Lower leg skin (tissue), 4 donors: ENCODE results near the gene TACSTD2. TPM values are rescaled to one million over a fixed set of nuclear protein-coding genes. Genes with fewer than 3 reads are reported as not detected.

Source experiments
- DNase-seq, 2 donors: peaks; one replicate each; pipeline ENCODE4 v3.0.0-alpha.2; 2019; ENCODE audit warnings: low spot score in 2 of 2
- H3K4me3 ChIP-seq: fragments of 200-600 bp; sonication (generic); 2 replicates; pipeline ENCODE4 v1.5.1; 2017; ENCODE audit warnings: mild to moderate bottlenecking, low read depth; ENCODE audit not compliant: poor library complexity, severe bottlenecking
- POLR2A ChIP-seq, 2 donors: fragments of 450-650 bp; IDR thresholded peaks; one replicate each; pipeline ENCODE4 v1.6.1; 2016 to 2017; ENCODE audit warnings: antibody characterized with exemption in 2 of 2, mild to moderate bottlenecking in 1 of 2, moderate library complexity in 1 of 2
- WGBS, 2 donors: methylation state at CpG; one replicate each; pipeline ENCODE4 v1.1.5; 2018; 5-methylcytosine and 5-hydroxymethylcytosine counted together
- intact Hi-C: fragments of 100-400 bp; cut with DNase I; formaldehyde crosslinking; loops from one replicate; pipeline ENCODE4 v1.15.0; 2023; ENCODE audit warnings: low total_unique reads
- total RNA-seq, 4 donors: library from RNA; depleted of rRNA; stranded (reverse); fragments of >200 nt; gene quantifications; one replicate each; pipeline ENCODE4 v1.1.0, GENCODE V29; 2016
- TF ChIP-seq, protein P1 (sequence below), 3 donors: fragments of 450-650 bp; IDR thresholded peaks; one replicate each; pipeline ENCODE4 v1.5.1; 2016; ENCODE audit warnings: antibody characterized with exemption in 3 of 3, mild to moderate bottlenecking in 3 of 3, moderate library complexity in 2 of 3

The TACSTD2 gene
- total RNA-seq, 4 donors from 2014 or later, result 672 to 1,075 (median 946) TPM

DNA sequence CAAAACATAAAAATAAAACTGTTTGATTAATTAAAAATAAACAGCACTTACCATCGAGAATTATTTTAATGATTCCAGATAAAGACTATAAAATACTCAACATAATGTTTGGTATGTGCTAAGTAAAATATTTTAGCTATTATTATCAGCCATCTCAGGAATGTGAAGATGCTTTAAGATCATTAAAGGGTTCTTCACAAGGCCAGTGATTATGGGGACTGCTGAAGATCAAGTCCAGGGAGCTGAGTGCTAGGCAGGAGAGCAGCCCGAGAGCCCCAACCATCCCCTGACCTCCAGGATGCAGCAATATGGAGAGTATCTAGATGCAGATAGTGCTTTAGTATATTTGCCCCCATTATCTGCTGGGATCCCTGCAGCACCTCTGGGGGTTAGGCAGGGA lies 4.6 kb upstream of the TACSTD2 start:
- intact Hi-C loops, result no loop called here
- no peak for DNase-seq
- TF ChIP-seq, protein P1, sequence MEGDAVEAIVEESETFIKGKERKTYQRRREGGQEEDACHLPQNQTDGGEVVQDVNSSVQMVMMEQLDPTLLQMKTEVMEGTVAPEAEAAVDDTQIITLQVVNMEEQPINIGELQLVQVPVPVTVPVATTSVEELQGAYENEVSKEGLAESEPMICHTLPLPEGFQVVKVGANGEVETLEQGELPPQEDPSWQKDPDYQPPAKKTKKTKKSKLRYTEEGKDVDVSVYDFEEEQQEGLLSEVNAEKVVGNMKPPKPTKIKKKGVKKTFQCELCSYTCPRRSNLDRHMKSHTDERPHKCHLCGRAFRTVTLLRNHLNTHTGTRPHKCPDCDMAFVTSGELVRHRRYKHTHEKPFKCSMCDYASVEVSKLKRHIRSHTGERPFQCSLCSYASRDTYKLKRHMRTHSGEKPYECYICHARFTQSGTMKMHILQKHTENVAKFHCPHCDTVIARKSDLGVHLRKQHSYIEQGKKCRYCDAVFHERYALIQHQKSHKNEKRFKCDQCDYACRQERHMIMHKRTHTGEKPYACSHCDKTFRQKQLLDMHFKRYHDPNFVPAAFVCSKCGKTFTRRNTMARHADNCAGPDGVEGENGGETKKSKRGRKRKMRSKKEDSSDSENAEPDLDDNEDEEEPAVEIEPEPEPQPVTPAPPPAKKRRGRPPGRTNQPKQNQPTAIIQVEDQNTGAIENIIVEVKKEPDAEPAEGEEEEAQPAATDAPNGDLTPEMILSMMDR (IDR thresholded peaks at IDR 0.05), result no peak
- TF ChIP-seq POLR2A (IDR thresholded peaks at IDR 0.05), result no peak
- 83 to 85% methylated on average over 2 of the region's 2 CpGs for whole genome bisulfite sequencing, 2 donors
- no peak overlapping the region for H3K4me3 ChIP-seq

DNA sequence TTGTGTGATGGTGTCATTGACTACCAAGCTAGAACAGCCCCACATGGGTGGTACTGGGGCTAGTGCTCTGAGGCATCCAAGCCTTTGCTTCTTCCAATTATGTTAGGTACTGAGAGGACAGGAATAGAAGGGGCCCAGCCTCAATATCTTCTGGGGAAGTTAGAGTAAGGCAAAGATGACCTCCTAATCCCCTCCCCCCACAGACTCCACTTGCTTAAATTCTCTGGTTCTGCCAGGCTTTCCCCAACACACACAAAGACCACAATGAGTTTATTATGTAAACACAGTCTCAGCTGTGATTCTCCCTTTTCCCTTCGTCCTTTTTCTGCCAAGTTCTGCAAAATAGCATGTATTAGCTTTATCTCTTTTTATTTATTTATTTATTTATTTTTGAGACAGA lies 3.1 kb upstream of the TACSTD2 start:
- TF ChIP-seq POLR2A (IDR thresholded peaks at IDR 0.05), result no peak
- TF ChIP-seq, protein P1 (IDR thresholded peaks at IDR 0.05), result no peak
- 42 to 48% methylated on average over 1 of the region's 1 CpG for WGBS, 2 donors
- DNase-seq, result no peak
- intact Hi-C loops, result no loop called here
- H3K4me3 ChIP-seq, result no peak overlapping the region

DNA sequence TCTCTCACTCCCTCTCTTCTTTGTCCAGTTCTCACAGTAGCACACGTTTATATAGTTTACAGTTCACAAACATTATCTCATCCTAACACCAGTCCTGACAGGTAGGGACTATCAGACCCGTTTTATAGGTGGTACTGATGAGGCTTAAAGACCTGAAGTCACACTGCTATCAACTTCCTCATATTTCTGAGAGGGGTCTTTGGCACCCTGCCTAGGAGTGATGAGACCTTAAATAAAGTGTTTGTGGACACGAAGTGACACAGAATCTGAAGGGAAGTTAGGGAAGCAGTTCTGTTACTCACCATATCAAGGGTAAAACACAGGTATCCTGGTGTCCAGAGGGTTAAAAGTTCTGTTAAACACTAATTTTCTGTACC lies 590 bp upstream of the TACSTD2 start:
- intact Hi-C loops, result no loop called here
- WGBS, 2 donors, result 12 to 13% methylated on average over 3 of the region's 3 CpGs
- no peak overlapping the region for H3K4me3 ChIP-seq
- no peak for DNase-seq
- TF ChIP-seq POLR2A (IDR thresholded peaks at IDR 0.05), result no peak
- TF ChIP-seq, protein P1 (IDR thresholded peaks at IDR 0.05), result no peak

DNA sequence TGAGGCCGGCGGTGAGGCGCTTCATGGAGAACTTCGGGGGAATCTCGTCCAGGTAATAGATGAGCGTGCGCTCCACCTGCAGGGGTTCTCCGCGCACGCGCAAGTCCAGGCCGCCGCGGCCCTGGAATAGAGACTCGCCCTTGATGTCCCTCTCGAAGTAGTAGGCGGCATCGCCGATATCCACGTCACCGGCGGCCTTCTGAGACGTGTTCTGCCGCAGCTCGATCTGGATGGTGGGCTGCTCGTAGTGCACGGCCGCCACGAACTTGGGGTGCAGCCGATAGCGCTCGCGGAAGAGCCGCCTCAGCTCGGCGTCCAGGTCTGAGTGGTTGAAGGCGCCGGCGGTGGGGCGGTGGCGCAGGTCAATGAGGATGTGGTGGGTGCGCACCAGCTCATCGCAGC lies 726 bp downstream of the TACSTD2 start:
- peak overlapping the region; percentile 16 for H3K4me3 ChIP-seq
- intact Hi-C loops, result no loop called here
- TF ChIP-seq, protein P1 (IDR thresholded peaks at IDR 0.05), result no peak
- no peak for TF ChIP-seq POLR2A (IDR thresholded peaks at IDR 0.05)
- WGBS, 2 donors, result 1% methylated on average over 13 to 16 of the region's 43 CpGs
- no peak for DNase-seq

DNA sequence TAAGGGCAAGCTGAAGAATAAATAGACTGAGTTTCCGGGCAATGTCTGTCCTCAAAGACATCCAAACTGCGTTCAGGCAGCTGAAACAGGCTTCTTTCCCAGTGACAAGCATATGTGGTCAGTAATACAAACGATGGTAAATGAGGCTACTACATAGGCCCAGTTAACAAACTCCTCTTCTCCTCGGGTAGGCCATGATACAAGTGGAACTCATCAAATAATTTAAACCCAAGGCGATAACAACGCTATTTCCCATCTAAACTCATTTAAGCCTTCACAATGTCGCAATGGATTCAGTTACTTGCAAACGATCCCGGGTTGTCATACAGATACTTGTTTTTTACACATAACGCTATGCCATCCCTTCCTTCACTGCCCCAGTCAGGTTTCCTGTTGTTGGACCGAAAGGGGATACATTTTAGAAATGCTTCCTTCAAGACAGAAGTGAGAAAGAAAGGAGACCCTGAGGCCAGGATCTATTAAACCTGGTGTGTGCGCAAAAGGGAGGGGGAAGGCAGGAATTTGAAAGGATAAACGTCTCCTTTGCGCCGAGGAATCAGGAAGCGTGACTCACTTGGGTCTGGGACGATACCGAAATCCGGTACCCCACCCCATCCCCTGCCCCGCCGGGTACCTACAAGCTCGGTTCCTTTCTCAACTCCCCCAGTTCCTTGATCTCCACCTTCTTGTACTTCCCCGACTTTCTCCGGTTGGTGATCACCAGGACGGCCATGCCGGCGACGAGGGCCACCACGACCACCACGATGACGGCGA lies 1.3 kb downstream of the TACSTD2 start:
- peak overlapping the region; percentile 16 for H3K4me3 ChIP-seq
- no peak for TF ChIP-seq POLR2A (IDR thresholded peaks at IDR 0.05)
- TF ChIP-seq, protein P1 (IDR thresholded peaks at IDR 0.05), result no peak
- intact Hi-C loops, result no loop called here

DNA sequence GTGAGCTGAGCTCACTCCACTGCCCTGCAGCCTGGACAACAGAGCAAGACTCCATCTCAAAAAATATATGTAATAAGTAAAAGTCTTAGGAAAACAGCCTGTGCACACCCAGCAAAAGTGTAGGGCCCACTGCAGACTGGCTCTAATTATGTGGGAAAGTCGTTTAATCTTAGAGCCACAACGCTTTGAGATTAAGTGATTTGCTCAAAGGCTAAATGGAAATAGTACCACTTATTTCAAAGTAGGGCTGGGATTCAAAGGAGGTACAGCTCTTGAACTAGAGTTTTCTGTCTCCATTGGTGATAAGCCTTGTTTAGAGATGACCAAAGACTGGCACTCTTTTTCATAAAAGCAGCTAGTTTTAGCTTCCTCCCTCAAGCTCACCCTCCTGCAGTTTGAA lies 2.2 kb downstream of the TACSTD2 start:
- TF ChIP-seq, protein P1 (IDR thresholded peaks at IDR 0.05), result no peak
- no peak for TF ChIP-seq POLR2A (IDR thresholded peaks at IDR 0.05)
- no peak for DNase-seq
- WGBS, 2 donors, result 43 to 65% methylated on average over 2 of the region's 2 CpGs
- H3K4me3 ChIP-seq, result no peak overlapping the region
- intact Hi-C loops, result no loop called here

More for the DNA sequence above, 1.3 kb downstream of the TACSTD2 start:
- no peak for DNase-seq
- WGBS, 2 donors, result 22 to 31% methylated on average over 32 of the region's 32 CpGs
